Activated CD8-positive, alpha-beta memory T cell treated with anti-CD3 and anti-CD28 coated beads, Interleukin-2, amount 50 U/mL, for 1 hour (primary cell): ENCODE data around the gene CAMK2A.
A peak's percentile ranks its signal among the peaks of the same experiment; 100 is the strongest.
"Not testable (repeated sequence)": the region's sequence is repeated elsewhere in the genome, so short reads cannot be mapped to it uniquely, and the experiment has no call there.

Experiments
- DNase-seq: peaks from one replicate; pipeline ENCODE4 v3.0.0-alpha.2; 2020; ENCODE audit errors: extremely low read depth

CAMK2A gene

GRCh38 chr5:150236313-150236712 is 53.3 kb downstream of the CAMK2A start:
- DNase-seq, result no peak

- no peak for DNase-seq
Measured at GRCh38 chr5:150235500-150235854, 54.1 kb downstream of the CAMK2A start.

GRCh38 chr5:150234576-150235499 is 54.7 kb downstream of the CAMK2A start:
- no peak for DNase-seq

- not testable (repeated sequence) for DNase-seq
Measured at GRCh38 chr5:150233706-150234105, 55.9 kb downstream of the CAMK2A start.

DNA sequence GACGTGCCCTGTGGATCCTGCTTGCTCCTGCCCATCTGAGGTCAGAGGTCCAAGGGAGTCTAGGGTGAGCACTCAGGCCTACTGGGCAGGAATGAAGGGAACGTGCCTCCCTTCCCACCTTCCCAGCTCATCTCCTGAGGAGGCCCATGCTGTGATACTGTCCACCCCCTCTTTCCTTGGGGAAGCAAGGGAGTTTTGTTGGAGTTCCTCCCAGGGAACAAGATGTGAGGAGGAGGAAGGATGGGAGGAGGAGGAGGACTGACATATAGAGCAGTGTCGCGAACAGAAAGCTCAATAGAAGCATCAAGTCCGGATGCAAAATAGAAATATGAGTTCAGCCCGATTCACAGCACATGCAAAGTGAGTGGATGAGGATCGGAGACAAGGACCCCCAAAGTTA is 58.7 kb downstream of the CAMK2A start:
- DNase-seq, result no peak

GRCh38 chr5:150229571-150229970 is 60.0 kb downstream of the CAMK2A start:
- DNase-seq, result no peak

DNA sequence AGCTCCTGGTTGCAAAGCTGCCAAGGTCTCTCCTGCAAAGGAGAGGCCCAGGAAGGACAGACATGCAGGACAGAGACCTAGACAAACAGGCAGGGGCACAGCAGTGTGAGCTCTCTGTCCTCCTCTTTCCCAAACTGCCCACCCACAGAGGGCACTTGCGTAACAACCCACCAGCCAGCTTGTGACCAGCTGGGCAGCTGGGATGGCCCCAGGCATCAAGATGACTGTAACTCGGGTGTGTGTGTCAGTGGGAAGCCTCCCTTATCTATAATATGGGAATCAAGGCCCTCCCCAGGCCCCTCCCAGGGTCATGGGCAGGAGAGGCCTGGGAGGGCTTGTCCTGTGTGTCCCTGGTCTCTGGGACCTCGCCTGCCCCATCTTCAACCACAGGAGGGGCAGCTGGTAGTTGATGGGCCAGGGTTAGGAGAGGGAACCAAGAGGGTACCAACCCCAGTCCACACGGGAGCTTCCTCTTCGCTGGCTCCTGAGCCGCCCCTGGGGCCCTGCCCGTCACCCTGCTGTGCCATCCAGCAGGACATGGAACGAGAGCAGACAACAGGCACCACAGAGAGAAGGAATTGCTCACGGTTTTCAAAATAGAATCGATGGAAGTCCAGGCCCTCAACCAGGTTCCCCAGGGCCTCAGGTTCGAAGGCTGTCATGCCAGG is 61.8 kb downstream of the CAMK2A start:
- no peak for DNase-seq

DNA sequence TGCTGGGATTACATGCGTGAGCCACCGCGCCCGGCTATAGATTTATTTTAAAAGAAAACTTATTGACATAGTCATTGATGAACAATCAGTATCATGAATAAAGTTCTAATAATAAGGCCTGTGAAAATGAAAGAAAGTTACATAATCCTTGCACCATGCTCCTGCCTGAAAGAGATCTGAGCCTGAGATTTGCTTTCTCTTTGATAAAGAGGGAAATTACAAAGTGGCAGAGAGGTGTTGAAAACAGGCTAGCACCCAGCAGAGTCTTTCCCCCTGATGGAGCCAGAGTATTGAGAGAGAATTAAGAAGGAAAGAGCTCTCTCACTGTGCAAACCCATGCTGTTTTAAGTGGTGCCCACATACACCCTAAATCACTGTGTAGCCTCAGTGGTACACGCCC is 62.5 kb downstream of the CAMK2A start:
- no peak for DNase-seq

DNA sequence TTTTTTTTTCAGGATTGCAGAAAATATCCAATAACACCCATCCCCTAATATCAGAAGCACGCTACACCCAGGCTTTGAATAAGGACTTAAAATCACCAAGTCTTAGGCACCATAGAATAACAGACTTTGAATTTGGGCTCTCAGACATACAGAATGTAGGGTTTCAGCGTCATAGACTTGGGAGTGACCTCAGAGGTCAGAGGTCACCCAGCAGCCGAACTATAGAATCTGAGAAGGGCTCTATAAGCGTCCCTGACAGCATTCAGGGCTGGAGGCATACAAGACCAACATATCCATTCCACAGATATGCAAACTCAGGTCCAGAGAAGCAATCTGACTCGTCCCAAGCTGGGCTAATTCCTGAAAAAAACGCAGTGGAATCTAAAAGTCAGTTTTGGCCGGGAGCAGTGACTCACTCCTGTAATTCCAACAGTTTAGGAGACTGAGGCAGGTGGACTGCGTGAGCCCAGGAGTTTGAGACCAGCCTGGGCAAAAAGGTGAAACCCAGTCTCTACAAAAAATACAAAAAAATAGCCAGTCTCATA is 65.0 kb downstream of the CAMK2A start:
- no peak for DNase-seq

- no peak for DNase-seq
Measured at GRCh38 chr5:150223474-150223873, 66.1 kb downstream of the CAMK2A start.

GRCh38 chr5:150222906-150223305 is 66.7 kb downstream of the CAMK2A start:
- no peak for DNase-seq

- no peak for DNase-seq
Measured at GRCh38 chr5:150221471-150221870, 68.1 kb downstream of the CAMK2A start.

- DNase-seq, result no peak
Measured at GRCh38 chr5:150219861-150220260, 69.7 kb downstream of the CAMK2A start.

- no peak for DNase-seq
Measured at GRCh38 chr5:150219142-150219541, 70.4 kb downstream of the CAMK2A start.

DNA sequence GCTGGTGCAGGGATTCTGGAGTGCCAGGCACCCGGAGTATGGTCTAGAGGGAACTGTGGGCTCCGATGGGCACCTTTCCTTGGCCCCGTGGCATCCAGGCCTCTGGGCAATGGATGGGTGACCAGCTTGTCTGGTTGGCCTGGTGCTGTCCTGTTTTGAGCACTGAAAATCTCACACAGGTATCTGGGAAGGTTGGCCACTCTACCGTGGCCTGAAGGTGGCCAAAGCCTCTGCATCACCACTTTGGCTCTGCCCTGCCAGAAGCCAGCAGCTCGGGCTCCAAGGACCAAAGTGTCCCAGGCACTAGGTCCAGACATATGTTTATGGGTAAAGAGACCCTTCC is 70.9 kb downstream of the CAMK2A start:
- DNase-seq, result no peak

GRCh38 chr5:150217873-150218692 is 71.5 kb downstream of the CAMK2A start:
- peak; percentile 45 for DNase-seq

DNA sequence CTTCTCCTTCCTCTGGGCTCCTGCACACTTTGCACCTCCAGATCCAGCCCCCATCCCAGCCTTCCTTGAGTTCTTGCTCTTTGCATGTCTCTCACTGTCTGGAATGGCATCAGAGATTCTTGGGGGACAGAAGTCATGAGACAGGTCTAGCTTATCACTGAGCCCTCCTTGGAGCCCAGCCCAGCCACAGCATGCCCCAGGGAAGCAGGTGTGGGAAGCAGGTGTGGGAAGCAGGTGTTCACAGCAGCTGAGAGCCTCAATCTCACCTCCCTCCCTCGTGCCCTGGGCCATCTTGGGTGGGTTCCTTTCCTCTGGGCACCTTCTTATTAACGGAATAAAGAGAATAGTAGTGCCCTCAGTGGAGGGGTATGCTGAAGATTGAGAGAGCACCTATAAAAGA is 72.5 kb downstream of the CAMK2A start:
- no peak for DNase-seq

- no peak for DNase-seq
Measured at GRCh38 chr5:150215979-150216944, 73.3 kb downstream of the CAMK2A start.

- no peak for DNase-seq
Measured at GRCh38 chr5:150214289-150214688, 75.3 kb downstream of the CAMK2A start.

GRCh38 chr5:150213530-150213929 is 76.0 kb downstream of the CAMK2A start:
- no peak for DNase-seq
